A549 (cell line): ENCODE measurements around the gene STAP2. TPM values are rescaled to one million over a fixed set of nuclear protein-coding genes. Genes with fewer than 3 reads are reported as not detected.
"Not testable (repeated sequence)": the region's sequence is repeated elsewhere in the genome, so short reads cannot be mapped to it uniquely, and the experiment has no call there.

Experiments
- ATAC-seq, 2 experiments: fragments of 200-7000 bp in 1 of 2; fragments of >200 bp in 1 of 2; cut with Nextera tagmentation in 1 of 2; cut with Tn5 transposase in 1 of 2; 3 replicates each; pipeline versions ENCODE4 v1.8.0 to v1.9.1; 2018 to 2020; ENCODE audit warnings: mild to moderate bottlenecking in 1 of 2, moderate library complexity in 1 of 2
- CTCF ChIA-PET: fragments of 300-600 bp; sonication (Branson Sonifier 250); formaldehyde crosslinking; extraction: SDS; loops from one replicate; lab custom pipeline; 2021; ENCODE audit warnings: antibody characterized with exemption, inconsistent platforms; lab: Yijun Ruan, JAX
- POLR2A ChIA-PET: fragments of 350-600 bp; formaldehyde crosslinking; extraction: SDS; loops from one replicate; lab custom pipeline; 2021; ENCODE audit warnings: antibody characterized with exemption, inconsistent platforms; lab: Yijun Ruan, JAX
- DNase-seq, 2 experiments: peaks; one replicate each; pipeline versions ENCODE4 v3.0.0 to v3.0.0-alpha.2; 2011 to 2016; ENCODE audit warnings: low read depth in 1 of 2, low spot score in 1 of 2
- FAIRE-seq: peaks from 2 replicates; lab custom pipeline; 2011; peaks lifted over from hg19 to GRCh38; lab: Jason Lieb, UNC
- H3K27ac ChIP-seq, 2 experiments: fragments of >200 bp; sonication (Bioruptor Twin); formaldehyde crosslinking; 3 replicates each; pipeline ENCODE4 v1.5.1; 2016 to 2017
- H3K4me1 ChIP-seq: fragments of >200 bp; sonication (Bioruptor Twin); formaldehyde crosslinking; 3 replicates; pipeline ENCODE4 v1.6.1; 2016
- H3K4me2 ChIP-seq: fragments of >200 bp; sonication (Bioruptor Twin); formaldehyde crosslinking; 3 replicates; pipeline ENCODE4 v1.6.1; 2016
- H3K4me3 ChIP-seq: fragments of >200 bp; sonication (Bioruptor Twin); formaldehyde crosslinking; 3 replicates; pipeline ENCODE4 v1.5.1; 2016
- H3K9me3 ChIP-seq: fragments of >200 bp; sonication (Bioruptor Twin); formaldehyde crosslinking; 3 replicates; pipeline ENCODE4 v1.6.1; 2016
- BHLHE40 ChIP-seq: IDR thresholded peaks from 2 replicates; pipeline ENCODE4 v1.6.1; 2012; ENCODE audit warnings: low read depth, low read length, inconsistent platforms
- CEBPB ChIP-seq, 2 experiments: fragments of >200 bp in 1 of 2; sonication (Bioruptor Twin) in 1 of 2; formaldehyde crosslinking in 1 of 2; IDR thresholded peaks; 2 replicates each; pipeline ENCODE4 v1.6.1; 2012 to 2016
- CTCF ChIP-seq: fragments of >200 bp; sonication (Bioruptor Twin); formaldehyde crosslinking; IDR thresholded peaks from 3 replicates; pipeline ENCODE4 v1.5.1; 2016
- EHF ChIP-seq: fragments of 250-450 bp; sonication (Bioruptor Pico); IDR thresholded peaks from 2 replicates; pipeline ENCODE4 v1.5.0; 2020; ENCODE audit warnings: mild to moderate bottlenecking
- EHMT2 ChIP-seq: fragments of 200-600 bp; sonication (generic); IDR thresholded peaks from 2 replicates; pipeline ENCODE4 v1.6.1; 2016; ENCODE audit warnings: antibody characterized with exemption, low read depth, mild to moderate bottlenecking, moderate library complexity
- ESRRA ChIP-seq: fragments of 150-350 bp; IDR thresholded peaks from 2 replicates; pipeline ENCODE4 v1.6.1; 2014; ENCODE audit warnings: mild to moderate bottlenecking, low read length, borderline replicate concordance
- FOSL2 ChIP-seq, 2 experiments: fragments of 450-650 bp in 1 of 2; fragments of >200 bp in 1 of 2; sonication (Bioruptor Twin) in 1 of 2; formaldehyde crosslinking; IDR thresholded peaks; 2 replicates each; pipeline versions ENCODE4 v1.5.0 to v1.6.1; 2016 to 2020; ENCODE audit warnings: mild to moderate bottlenecking in 1 of 2, moderate library complexity in 1 of 2
- HES2 ChIP-seq: fragments of >200 bp; sonication (Bioruptor Twin); formaldehyde crosslinking; IDR thresholded peaks from 2 replicates; pipeline ENCODE4 v1.6.1; 2016
- HMGXB4 ChIP-seq: fragments of 250-450 bp; sonication (Bioruptor Pico); IDR thresholded peaks from 2 replicates; pipeline ENCODE4 v1.5.0; 2021; ENCODE audit warnings: mild to moderate bottlenecking, moderate library complexity, borderline replicate concordance
- HOXB13 ChIP-seq: fragments of 250-450 bp; sonication (Bioruptor Pico); IDR thresholded peaks from 2 replicates; pipeline ENCODE4 v1.5.0; 2020; ENCODE audit warnings: low read depth, mild to moderate bottlenecking, moderate library complexity
- HOXB5 ChIP-seq: fragments of 250-450 bp; sonication (Bioruptor Pico); IDR thresholded peaks from 2 replicates; pipeline ENCODE4 v1.5.0; 2020; ENCODE audit warnings: mild to moderate bottlenecking, moderate library complexity
- MAFK ChIP-seq: fragments of 450-650 bp; IDR thresholded peaks from 2 replicates; pipeline ENCODE4 v1.6.1; 2014; ENCODE audit not compliant: partially characterized antibody
- MAZ ChIP-seq: fragments of 150-350 bp; IDR thresholded peaks from 2 replicates; pipeline ENCODE4 v1.6.1; 2014; ENCODE audit warnings: antibody characterized with exemption, low read depth, low read length, borderline replicate concordance
- PHF8 ChIP-seq: fragments of 200-600 bp; sonication (generic); IDR thresholded peaks from 2 replicates; pipeline ENCODE4 v1.6.1; 2016; ENCODE audit warnings: low read depth, mild to moderate bottlenecking, antibody characterized with exemption, moderate library complexity, borderline replicate concordance
- RARB ChIP-seq: fragments of 250-450 bp; sonication (Bioruptor Pico); IDR thresholded peaks from 2 replicates; pipeline ENCODE4 v1.8.0; 2021; ENCODE audit warnings: mild to moderate bottlenecking, moderate library complexity
- RCOR1 ChIP-seq: fragments of 150-350 bp; IDR thresholded peaks from 2 replicates; pipeline ENCODE4 v1.6.1; 2014; ENCODE audit warnings: antibody characterized with exemption, low read length, low read depth
- TFCP2L1 ChIP-seq: fragments of 250-450 bp; sonication (Bioruptor Pico); IDR thresholded peaks from 2 replicates; pipeline ENCODE4 v1.5.0; 2021; ENCODE audit warnings: mild to moderate bottlenecking
- TP53 ChIP-seq: fragments of 250-450 bp; sonication (Bioruptor Pico); IDR thresholded peaks from 2 replicates; pipeline ENCODE4 v1.5.0; 2021; ENCODE audit warnings: mild to moderate bottlenecking, moderate library complexity
- ZC3H11A ChIP-seq: fragments of 450-650 bp; IDR thresholded peaks from 2 replicates; pipeline ENCODE4 v1.6.1; 2014; ENCODE audit warnings: antibody characterized with exemption, mild to moderate bottlenecking
- WGBS: methylation state at CpG from one replicate; pipeline ENCODE4 v1.1.6; 2017; ENCODE audit errors: missing lambda C conversion rate; 5-methylcytosine and 5-hydroxymethylcytosine counted together
- polyA plus RNA-seq, 4 experiments: library from polyadenylated mRNA; depleted of rRNA in 3 of 4; stranded (reverse); fragments of >200 nt; fragmentation: RNase III in 1 of 4; extraction: RNeasy Plus Mini Kit Qiagen cat#74134 plus additional on column Dnase treatment in 1 of 4; gene quantifications; 2 replicates in 3 of 4; 3 replicates in 1 of 4; pipeline ENCODE4 v1.2.3, GENCODE V29; 2011 to 2017

STAP2 gene
- polyA plus RNA-seq, 2 of the 4 experiments (the other 2 are of a cell fraction): 0.19 TPM; not detected in 1

GRCh38 chr19:4342314-4342614, 3.6 kb upstream of the STAP2 start:
- 14% methylated on average over 2 of the region's 10 CpGs for WGBS
- Histone ChIP-seq H3K4me3 (peak overlapping the region; percentile 55), H3K4me2 (peak overlapping the region; percentile 93), H3K27ac (peak overlapping the region; percentile 92), H3K9me3 (no peaks in the 10 kb centered on the region), H3K4me1 (peaks cover 8% of the 10 kb centered on the region; the same call in 1 of the 3 replicates)
- ATAC-seq: peak; percentile 34 to 41
- ChIA-PET POLR2A (interaction anchor here (0.7 to 2.1 kb wide), 8 partner anchors 10 to 129 kb away, joined by 3 to 8 read pairs (median 4); partner anchors contain the start of genes CHAF1A and YJU2), CTCF (interaction anchor here (1.3 to 3.6 kb wide), 3 partner anchors 10 to 33 kb away, joined by 3 to 32 read pairs (median 11); no protein-coding TSS in a partner anchor)
- DNase-seq: no peak
- no peak for FAIRE-seq
- TF ChIP-seq PHF8 (peak; percentile 50; the same call in 1 of the 2 replicates), HOXB5 (CRISPR knock-in tag) (no peak), TFCP2L1 (no peak), HOXB13 (no peak)

- Histone ChIP-seq H3K4me1 (0 out of 3 replicates have a peak, but pooled peaks cover 3% of the 10 kb centered on the region), H3K9me3 (no peaks in the 10 kb centered on the region), H3K4me2 (no peak overlapping the region), H3K4me3 (no peak overlapping the region), H3K27ac (no peak overlapping the region)
- WGBS: 79% methylated on average over 14 of the region's 14 CpGs
- POLR2A ChIA-PET: no interaction called here
- DNase-seq: no peak
- CTCF ChIA-PET: no interaction called here
- no peak for TF ChIP-seq MAZ
- TF ChIP-seq ESRRA: no peak
- no peak for ATAC-seq
- FAIRE-seq: no peak
Measured at GRCh38 chr19:4337906-4338440, 654 bp downstream of the STAP2 start.

GRCh38 chr19:4334929-4335570, 3.6 kb downstream of the STAP2 start:
- no peak overlapping the region for H3K4me3 ChIP-seq
- CTCF ChIA-PET: no interaction called here
- ATAC-seq: no peak
- H3K4me2 ChIP-seq: no peak overlapping the region
- H3K4me1 ChIP-seq: no peaks in the 10 kb centered on the region
- 83% methylated on average over 6 of the region's 7 CpGs for WGBS
- DNase-seq: no peak
- no peak overlapping the region for H3K27ac ChIP-seq
- H3K9me3 ChIP-seq: no peaks in the 10 kb centered on the region
- TF ChIP-seq ESRRA: no peak
- TF ChIP-seq MAFK: no peak
- no peak for TF ChIP-seq EHF (CRISPR knock-in tag)
- TF ChIP-seq BHLHE40: no peak
- TF ChIP-seq RCOR1: no peak
- TF ChIP-seq RARB (CRISPR knock-in tag): no peak
- TF ChIP-seq TP53: no peak
- TF ChIP-seq CTCF: no peak
- no peak for TF ChIP-seq CEBPB (IDR thresholded peaks at IDR 0.05)
- TF ChIP-seq HMGXB4 (CRISPR knock-in tag): no peak
- no peak for TF ChIP-seq ZC3H11A
- POLR2A ChIA-PET: no interaction called here
- FAIRE-seq: no peak

- no peak for FAIRE-seq
- CTCF ChIA-PET: no interaction called here
- no peak for ATAC-seq
- Histone ChIP-seq H3K4me2 (no peak overlapping the region), H3K4me1 (no peaks in the 10 kb centered on the region), H3K27ac (no peak overlapping the region), H3K9me3 (no peaks in the 10 kb centered on the region), H3K4me3 (no peak overlapping the region)
- POLR2A ChIA-PET: no interaction called here
- no peak for DNase-seq
- TF ChIP-seq EHMT2 (no peak), TP53 (no peak), HOXB5 (CRISPR knock-in tag) (no peak), HES2 (no peak), FOSL2 (IDR thresholded peaks at IDR 0.05) (no peak), FOSL2 (CRISPR knock-in tag; IDR thresholded peaks at IDR 0.05) (no peak)
- 92% methylated on average over 7 of the region's 19 CpGs for WGBS
Measured at GRCh38 chr19:4329858-4330257, 8.8 kb downstream of the STAP2 start.

- peak in 1 of 2 experiments; percentile 30; a peak in 1 of 6 replicates for ATAC-seq
- FAIRE-seq, H3K27ac ChIP-seq, H3K4me1 ChIP-seq, H3K4me3 ChIP-seq, POLR2A ChIA-PET, H3K9me3 ChIP-seq, CTCF ChIA-PET, H3K4me2 ChIP-seq, DNase-seq: not testable (repeated sequence)
- 81% methylated on average over 33 of the region's 35 CpGs for WGBS
Measured at GRCh38 chr19:4328991-4329681, 9.5 kb downstream of the STAP2 start.
